Psoas muscle (tissue), 8 donors: ENCODE data around the gene PRKCH. TPM values are rescaled to one million over a fixed set of nuclear protein-coding genes. Genes with fewer than 3 reads are reported as not detected.
A peak's percentile ranks its signal among the peaks of the same experiment; 100 is the strongest.

Experiments used
- ATAC-seq, 4 donors: fragments of 200-7000 bp; cut with Tn5 transposase; one replicate each; pipeline ENCODE4 v1.9.1; 2020; ENCODE audit warnings: moderate library complexity in 3 of 4, mild to moderate bottlenecking in 2 of 4
- DNase-seq, 2 donors: peaks; one replicate each; pipeline ENCODE4 v3.0.0-alpha.2; 2020
- H3K27ac ChIP-seq: fragments of 200-600 bp; one replicate; pipeline ENCODE4 v1.8.0; 2022
- H3K27me3 ChIP-seq, 3 donors: fragments of 200-600 bp in 1 of 3; one replicate each; pipeline versions ENCODE4 v1.6.1 to v1.8.0; 2013 to 2022; ENCODE audit warnings: low read length in 2 of 3, mild to moderate bottlenecking in 2 of 3, moderate library complexity in 1 of 3; ENCODE audit not compliant: insufficient read depth in 3 of 3
- H3K36me3 ChIP-seq, 2 donors: fragments of 200-600 bp in 1 of 2; one replicate each; pipeline versions ENCODE4 v1.6.1 to v1.8.0; 2013 to 2022; ENCODE audit warnings: low read depth in 1 of 2, mild to moderate bottlenecking in 1 of 2, moderate library complexity in 1 of 2; ENCODE audit not compliant: insufficient read depth in 1 of 2
- H3K4me1 ChIP-seq: fragments of 200-600 bp; one replicate; pipeline ENCODE4 v1.8.0; 2022
- H3K4me3 ChIP-seq: fragments of 200-600 bp; one replicate; pipeline ENCODE4 v1.8.0; 2022; ENCODE audit warnings: mild to moderate bottlenecking
- H3K9me3 ChIP-seq: fragments of 200-600 bp; one replicate; pipeline ENCODE4 v1.8.0; 2022
- CTCF ChIP-seq: fragments of 200-600 bp; IDR thresholded peaks from one replicate; pipeline ENCODE4 v1.8.0; 2022; ENCODE audit warnings: antibody characterized with exemption
- WGBS, 3 donors: extraction: QIAGEN DNeasy Blood & Tissue Kit; methylation state at CpG; one replicate each; pipeline versions ENCODE4 v1.1.6 to v1.1.7; 2013; 5-methylcytosine and 5-hydroxymethylcytosine counted together
- intact Hi-C, 2 donors: fragments of 100-400 bp; cut with DNase I; formaldehyde crosslinking; loops; one replicate each; pipeline versions ENCODE4 v1.11.0 to v1.14.2; 2022
- polyA plus RNA-seq, 3 donors: library from polyadenylated mRNA; stranded (reverse); fragments of 200-250 nt; gene quantifications; one replicate each; pipeline ENCODE4 v1.2.3, GENCODE V29; 2013
- total RNA-seq, 4 donors: library from RNA; stranded (reverse); fragmentation: NEBNext Ultra II Directional in 2 of 4; extraction: Animal tissue kit (Norgen Biotek cat#: 25700) in 2 of 4; gene quantifications; one replicate each; pipeline versions ENCODE4 v1.2.1 to v1.2.4, GENCODE V29; 2021 to 2023
- donor health status: healthy with polysubstance abuse.
- donor health status: DM: no; HTN: no; CAD: no; lungs with moderate emphysema.
- donor health status: Bipolar disorder and iron deficiency.
- donor health status: healthy.
- donor health status: DM: yes; HTN: yes; CAD: no.
- donor health status: DM: no; HTN: no; CAD: no.
- donor health status: DM: no; HTN: no; CAD: no.
- donor health status: DM: yes; HTN: yes; CAD: no.

Gene PRKCH
- total and polyA plus RNA-seq, 7 donors = 5.9 to 17.9 (median 11.1) TPM

GRCh38 chr14:61504901-61505300, 183.5 kb downstream of the PRKCH start:
- ATAC-seq (no peak), DNase-seq (no peak)
- H3K27me3 ChIP-seq = no peaks in the 10 kb centered on the region
- 91 to 99% (median 93%) methylated on average over 2 of the region's 2 CpGs for WGBS, 3 donors
- H3K4me3 ChIP-seq = no peak overlapping the region
- H3K9me3 ChIP-seq = no peaks in the 10 kb centered on the region
- H3K36me3 ChIP-seq = no peaks in the 10 kb centered on the region
- intact Hi-C loops = no loop called here
- no peak for TF ChIP-seq CTCF
- H3K4me1 ChIP-seq = no peaks in the 10 kb centered on the region
- no peak overlapping the region for H3K27ac ChIP-seq

DNA sequence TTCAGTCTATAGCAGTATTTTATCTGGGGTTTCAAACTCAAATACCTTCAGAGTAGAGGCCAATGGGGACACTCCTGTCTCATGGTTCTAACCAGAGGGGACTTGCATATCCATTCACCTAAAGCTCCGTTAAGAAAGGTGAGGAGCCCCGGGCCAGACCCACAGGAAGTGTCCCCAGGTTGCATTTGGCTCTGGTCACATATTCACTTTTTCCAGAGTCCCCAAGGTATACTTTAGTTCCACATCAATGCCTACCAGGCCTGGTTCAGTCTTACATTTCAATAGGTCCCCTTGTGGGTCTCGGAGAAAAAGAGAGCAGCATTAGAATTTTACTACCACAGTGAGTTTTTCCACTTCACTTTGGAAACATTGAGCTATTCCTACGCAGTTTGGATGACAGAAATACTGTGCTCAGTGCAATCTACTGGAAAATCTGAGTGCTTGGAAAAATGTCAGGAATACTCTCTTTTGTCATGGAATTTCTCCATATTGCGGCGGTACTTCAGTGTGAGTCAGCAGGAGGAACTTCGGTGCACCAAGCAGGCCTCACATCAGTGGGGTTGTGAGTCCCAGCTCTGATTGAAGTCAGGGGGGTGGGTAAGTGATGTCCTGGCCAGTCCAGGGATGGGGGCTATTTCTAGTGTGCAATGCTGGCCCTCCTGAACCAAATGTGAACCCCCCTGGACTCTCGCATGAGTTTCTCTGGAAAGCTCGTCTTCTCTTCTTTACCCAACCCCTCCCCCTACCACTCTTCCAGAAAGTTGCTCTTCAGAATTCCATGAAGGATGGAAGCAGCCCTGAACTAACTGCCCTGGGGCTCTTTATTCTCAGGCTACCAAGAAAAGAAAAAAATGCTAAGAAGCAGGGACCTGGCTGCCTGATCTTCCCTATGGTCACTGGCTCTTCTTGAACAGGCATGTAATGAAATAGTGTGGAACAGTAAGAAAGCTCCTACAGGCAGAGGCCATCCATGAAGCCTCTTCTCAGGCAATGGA, 184.7 kb downstream of the PRKCH start:
- peaks cover under 1% of the 10 kb centered on the region for H3K4me1 ChIP-seq
- H3K27ac ChIP-seq = no peak overlapping the region
- H3K36me3 ChIP-seq = no peaks in the 10 kb centered on the region
- no peaks in the 10 kb centered on the region for H3K27me3 ChIP-seq
- ATAC-seq (no peak), DNase-seq (no peak)
- intact Hi-C loops = no loop called here
- TF ChIP-seq CTCF = no peak
- H3K4me3 ChIP-seq = no peak overlapping the region
- no peaks in the 10 kb centered on the region for H3K9me3 ChIP-seq
- WGBS, 3 donors = 75 to 88% (median 87%) methylated on average over 9 of the region's 9 CpGs

DNA sequence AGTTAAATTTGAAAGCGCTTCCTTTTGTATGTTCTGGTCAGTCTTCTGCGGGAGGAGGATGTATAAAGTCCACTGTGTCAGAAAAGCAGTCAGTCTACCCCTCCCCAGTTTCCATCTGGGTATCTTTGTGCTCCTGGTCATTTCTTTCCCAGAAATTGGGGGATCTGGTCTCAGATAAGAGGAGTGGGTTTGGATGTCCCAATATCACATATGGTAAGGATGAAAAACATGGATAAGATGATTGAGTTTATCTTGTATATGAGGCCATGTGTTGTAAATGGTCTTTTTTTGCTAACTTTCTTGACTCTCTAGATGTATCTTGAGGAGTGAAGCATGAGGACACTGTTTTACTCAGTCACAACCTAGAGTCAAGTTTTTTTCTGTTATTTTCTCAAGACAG, 187.1 kb downstream of the PRKCH start:
- peaks cover 5% of the 10 kb centered on the region for H3K4me1 ChIP-seq
- no peak overlapping the region for H3K27ac ChIP-seq
- 50 to 68% (median 50%) methylated on average over 2 of the region's 2 CpGs for WGBS, 3 donors
- H3K9me3 ChIP-seq = no peaks in the 10 kb centered on the region
- H3K4me3 ChIP-seq = no peak overlapping the region
- intact Hi-C loops = no loop called here
- no peaks in the 10 kb centered on the region for H3K36me3 ChIP-seq
- H3K27me3 ChIP-seq = no peaks in the 10 kb centered on the region
- no peak for DNase-seq
- ATAC-seq = no peak
- no peak for TF ChIP-seq CTCF

DNA sequence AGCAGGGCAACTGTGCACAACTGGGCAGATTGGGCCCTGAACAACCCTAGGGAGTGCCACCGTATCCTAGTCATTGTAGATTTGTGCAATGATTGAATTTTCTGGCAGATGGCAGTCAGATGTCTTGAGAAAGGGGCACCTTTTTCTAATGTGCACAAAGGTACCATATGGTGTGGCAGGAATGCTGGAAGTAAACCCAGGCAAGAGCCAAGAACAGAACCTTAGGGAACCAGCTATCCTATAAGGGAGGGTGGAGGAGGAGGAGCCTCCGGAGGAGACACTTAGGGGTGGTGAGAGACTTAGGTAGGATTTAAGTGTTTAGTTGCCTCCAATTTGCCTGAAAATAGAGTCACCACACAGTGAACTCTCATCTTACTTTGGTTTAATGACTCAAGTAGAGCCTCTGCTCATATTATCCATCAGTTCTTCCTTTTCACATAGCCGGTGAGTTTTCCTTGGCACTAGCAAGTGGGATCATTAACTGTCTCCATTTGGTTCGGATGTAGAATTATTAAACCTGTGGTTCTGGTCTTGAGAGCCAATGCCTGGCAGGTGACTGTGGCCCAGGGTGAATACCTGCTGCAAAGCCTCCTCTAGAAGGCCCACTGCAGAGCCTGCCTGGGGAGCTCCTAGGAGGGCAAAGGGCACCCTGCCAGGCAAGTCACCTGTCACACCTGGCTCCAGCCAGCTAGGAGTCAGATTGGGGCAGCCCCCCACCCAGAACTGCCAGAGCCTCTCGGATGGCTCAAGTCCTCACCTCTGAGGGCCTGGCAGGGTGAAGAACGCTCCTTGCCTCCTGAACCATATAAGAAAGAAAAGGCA, 189.6 kb downstream of the PRKCH start:
- intact Hi-C loops = no loop called here
- peaks cover 8% of the 10 kb centered on the region for H3K4me1 ChIP-seq

More for the DNA sequence above, 189.6 kb downstream of the PRKCH start:
- DNase-seq (peak in 1 of 2 donors; percentile 18), ATAC-seq (peak in 1 of 4 donors; percentile 4)
- no peaks in the 10 kb centered on the region for H3K36me3 ChIP-seq
- no peaks in the 10 kb centered on the region for H3K9me3 ChIP-seq
- H3K27me3 ChIP-seq = no peaks in the 10 kb centered on the region
- WGBS, 3 donors = 88 to 90% (median 89%) methylated on average over 6 of the region's 6 CpGs
- no peak overlapping the region for H3K4me3 ChIP-seq
- no peak overlapping the region for H3K27ac ChIP-seq
- no peak for TF ChIP-seq CTCF
